ENCODE measurements around the gene NFKB2.

DNA sequence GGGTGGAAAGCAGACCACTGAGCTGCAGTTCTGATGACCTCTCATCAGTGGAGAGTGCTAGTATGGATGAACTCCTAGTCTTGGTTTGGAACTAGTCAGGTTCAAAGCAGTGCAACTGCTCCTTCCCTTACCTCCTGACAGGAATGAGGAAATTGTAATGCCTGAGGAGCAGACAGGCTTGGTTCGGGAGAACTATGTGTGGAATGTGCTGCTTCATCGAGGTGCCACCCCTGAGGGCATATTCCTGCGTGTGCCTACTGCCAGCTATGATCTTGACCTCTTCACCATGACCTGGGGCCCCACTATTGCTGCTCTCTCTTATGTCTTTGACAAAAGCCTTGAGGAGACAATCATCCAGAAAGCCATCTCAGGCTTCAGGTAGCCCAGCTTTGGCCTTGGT is 27.4 kb upstream of the NFKB2 start:
- no peak for TF ChIP-seq POLR2AphosphoS5 (IDR thresholded peaks at IDR 0.05)
- TF ChIP-seq, protein P1, sequence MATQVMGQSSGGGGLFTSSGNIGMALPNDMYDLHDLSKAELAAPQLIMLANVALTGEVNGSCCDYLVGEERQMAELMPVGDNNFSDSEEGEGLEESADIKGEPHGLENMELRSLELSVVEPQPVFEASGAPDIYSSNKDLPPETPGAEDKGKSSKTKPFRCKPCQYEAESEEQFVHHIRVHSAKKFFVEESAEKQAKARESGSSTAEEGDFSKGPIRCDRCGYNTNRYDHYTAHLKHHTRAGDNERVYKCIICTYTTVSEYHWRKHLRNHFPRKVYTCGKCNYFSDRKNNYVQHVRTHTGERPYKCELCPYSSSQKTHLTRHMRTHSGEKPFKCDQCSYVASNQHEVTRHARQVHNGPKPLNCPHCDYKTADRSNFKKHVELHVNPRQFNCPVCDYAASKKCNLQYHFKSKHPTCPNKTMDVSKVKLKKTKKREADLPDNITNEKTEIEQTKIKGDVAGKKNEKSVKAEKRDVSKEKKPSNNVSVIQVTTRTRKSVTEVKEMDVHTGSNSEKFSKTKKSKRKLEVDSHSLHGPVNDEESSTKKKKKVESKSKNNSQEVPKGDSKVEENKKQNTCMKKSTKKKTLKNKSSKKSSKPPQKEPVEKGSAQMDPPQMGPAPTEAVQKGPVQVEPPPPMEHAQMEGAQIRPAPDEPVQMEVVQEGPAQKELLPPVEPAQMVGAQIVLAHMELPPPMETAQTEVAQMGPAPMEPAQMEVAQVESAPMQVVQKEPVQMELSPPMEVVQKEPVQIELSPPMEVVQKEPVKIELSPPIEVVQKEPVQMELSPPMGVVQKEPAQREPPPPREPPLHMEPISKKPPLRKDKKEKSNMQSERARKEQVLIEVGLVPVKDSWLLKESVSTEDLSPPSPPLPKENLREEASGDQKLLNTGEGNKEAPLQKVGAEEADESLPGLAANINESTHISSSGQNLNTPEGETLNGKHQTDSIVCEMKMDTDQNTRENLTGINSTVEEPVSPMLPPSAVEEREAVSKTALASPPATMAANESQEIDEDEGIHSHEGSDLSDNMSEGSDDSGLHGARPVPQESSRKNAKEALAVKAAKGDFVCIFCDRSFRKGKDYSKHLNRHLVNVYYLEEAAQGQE (IDR thresholded peaks at IDR 0.05; ENCODE audit: borderline replicate concordance), result no peak
